Aorta (tissue), 5 donors: Measurements from ENCODE around the gene WDFY1. TPM values are rescaled to one million over a fixed set of nuclear protein-coding genes. Genes with fewer than 3 reads are reported as not detected.

ENCODE experiments used
- ATAC-seq: fragments of 200-7000 bp; cut with Tn5 transposase; one replicate; pipeline ENCODE4 v1.9.1; 2022; ENCODE audit warnings: moderate library complexity; ENCODE audit not compliant: low FRiP score
- DNase-seq, 2 donors: peaks; one replicate each; pipeline ENCODE4 v3.0.0-alpha.2; 2020
- H3K27ac ChIP-seq, 2 donors: one replicate each; pipeline ENCODE4 v1.5.1; 2013; ENCODE audit warnings: low read length in 2 of 2, mild to moderate bottlenecking in 2 of 2, moderate library complexity in 2 of 2, control low read depth in 1 of 2, inconsistent platforms in 1 of 2, low read depth in 1 of 2
- H3K27me3 ChIP-seq, 2 donors: one replicate each; pipeline ENCODE4 v1.6.1; 2013; ENCODE audit warnings: control low read depth in 1 of 2, low read length in 1 of 2, mild to moderate bottlenecking in 1 of 2, moderate library complexity in 1 of 2; ENCODE audit not compliant: insufficient read depth in 2 of 2, control insufficient read depth in 1 of 2
- H3K36me3 ChIP-seq, 2 donors: one replicate each; pipeline ENCODE4 v1.6.1; 2013; ENCODE audit warnings: control low read depth in 1 of 2, low read length in 1 of 2, mild to moderate bottlenecking in 1 of 2; ENCODE audit not compliant: insufficient read depth in 2 of 2, control insufficient read depth in 1 of 2
- H3K4me1 ChIP-seq, 2 donors: one replicate each; pipeline ENCODE4 v1.6.1; 2013; ENCODE audit warnings: low read length in 2 of 2, control low read depth in 1 of 2, mild to moderate bottlenecking in 1 of 2, moderate library complexity in 1 of 2; ENCODE audit not compliant: insufficient read depth in 2 of 2, control insufficient read depth in 1 of 2
- H3K4me3 ChIP-seq, 2 donors: one replicate each; pipeline ENCODE4 v1.5.1; 2013; ENCODE audit warnings: low read length in 2 of 2, control low read depth in 1 of 2, mild to moderate bottlenecking in 1 of 2
- H3K9me3 ChIP-seq: one replicate; pipeline ENCODE4 v1.6.1; 2013; ENCODE audit warnings: mild to moderate bottlenecking, low read length; ENCODE audit not compliant: control insufficient read depth
- WGBS, 2 donors: extraction: QIAGEN DNeasy Blood & Tissue Kit; methylation state at CpG; one replicate each; pipeline ENCODE4 v1.1.7; 2013; 5-methylcytosine and 5-hydroxymethylcytosine counted together
- intact Hi-C, 2 donors: fragments of 100-400 bp; cut with DNase I; formaldehyde crosslinking; loops; one replicate each; pipeline versions ENCODE4 v1.14.2 to v1.15.0; 2022
- polyA plus RNA-seq, 2 donors: library from polyadenylated mRNA; stranded (reverse); fragments of 200-250 nt; gene quantifications; one replicate each; pipeline ENCODE4 v1.2.3, GENCODE V29; 2013
- total RNA-seq, 2 donors: library from RNA; stranded (reverse); fragmentation: NEBNext Ultra II Directional; extraction: Animal tissue kit (Norgen Biotek cat#: 25700); gene quantifications; one replicate each; pipeline ENCODE4 v1.2.1, GENCODE V29; 2021
- donor health status: healthy with polysubstance abuse.
- donor health status: Bipolar disorder and iron deficiency.
- donor health status: DM: no; HTN: no; CAD: no.
- donor health status: DM: no; HTN: no; CAD: no.
- donor health status: DM: yes; HTN: yes; CAD: no.

WDFY1 gene
- total and polyA plus RNA-seq, 4 donors: 17.4 to 56.5 (median 37.1) TPM

- ATAC-seq (no peak), DNase-seq (no peak)
- WGBS, 2 donors: 87 to 97% methylated on average over 1 of the region's 1 CpG
- Histone ChIP-seq H3K36me3 (peaks cover 3 to 6% of the 10 kb centered on the region in 2 donors), H3K4me3 (no peak overlapping the region), H3K4me1 (no peaks in the 10 kb centered on the region), H3K27ac (no peak overlapping the region), H3K27me3 (no peaks in the 10 kb centered on the region), H3K9me3 (no peaks in the 10 kb centered on the region)
- intact Hi-C loops: no loop called here
Measured at GRCh38 chr2:223900531-223900930, 44.6 kb downstream of the WDFY1 start.

- intact Hi-C loops: no loop called here
- no peak overlapping the region for H3K27ac ChIP-seq
- H3K9me3 ChIP-seq: no peaks in the 10 kb centered on the region
- WGBS, 2 donors: 95 to 96% methylated on average over 6 of the region's 6 CpGs
- H3K4me1 ChIP-seq: no peaks in the 10 kb centered on the region
- DNase-seq (no peak), ATAC-seq (no peak)
- peaks cover 6 to 8% of the 10 kb centered on the region in 2 donors for H3K36me3 ChIP-seq
- no peak overlapping the region for H3K4me3 ChIP-seq
- H3K27me3 ChIP-seq: no peaks in the 10 kb centered on the region
Measured at GRCh38 chr2:223900066-223900465, 45.1 kb downstream of the WDFY1 start.

- Histone ChIP-seq H3K4me1 (no peaks in the 10 kb centered on the region), H3K36me3 (peaks cover 10 to 11% of the 10 kb centered on the region in 2 donors), H3K4me3 (no peak overlapping the region), H3K27me3 (no peaks in the 10 kb centered on the region), H3K27ac (no peak overlapping the region), H3K9me3 (no peaks in the 10 kb centered on the region)
- intact Hi-C loops: no loop called here
- ATAC-seq (no peak), DNase-seq (no peak)
- 94 to 95% methylated on average over 5 of the region's 5 CpGs for WGBS, 2 donors
Measured at GRCh38 chr2:223897669-223898330, 47.3 kb downstream of the WDFY1 start.

DNA sequence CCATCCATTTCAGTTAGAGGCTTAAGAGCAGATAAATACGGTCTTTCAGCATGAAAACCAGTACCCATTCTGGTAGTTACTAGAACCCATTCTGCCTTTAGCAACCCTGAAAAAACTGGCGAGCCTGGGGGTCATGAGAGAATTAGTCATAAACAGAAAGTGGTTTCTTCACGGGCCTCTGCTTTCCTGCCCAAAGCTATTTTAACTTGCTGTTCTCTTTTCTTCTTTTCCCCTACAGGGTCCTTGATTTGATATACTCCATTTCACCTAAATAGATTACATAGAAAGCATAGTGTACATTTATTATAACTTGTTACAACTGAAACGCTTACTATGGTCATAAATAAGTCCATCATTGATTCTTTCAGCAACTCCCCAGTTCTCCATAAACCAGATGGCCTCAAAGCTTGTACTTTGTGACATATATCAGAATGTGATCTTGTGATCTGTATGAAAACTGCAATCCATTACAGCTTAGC, 48.3 kb downstream of the WDFY1 start:
- WGBS, 2 donors: 61 to 66% methylated on average over 4 of the region's 4 CpGs
- Histone ChIP-seq H3K4me1 (no peaks in the 10 kb centered on the region), H3K36me3 (peaks cover 10 to 11% of the 10 kb centered on the region in 2 donors), H3K4me3 (no peak overlapping the region), H3K27me3 (no peaks in the 10 kb centered on the region), H3K27ac (no peak overlapping the region), H3K9me3 (no peaks in the 10 kb centered on the region)
- DNase-seq (no peak), ATAC-seq (no peak)
- intact Hi-C loops: no loop called here

- no peak overlapping the region for H3K4me3 ChIP-seq
- no peak for DNase-seq
- H3K9me3 ChIP-seq: no peaks in the 10 kb centered on the region
- no peak for ATAC-seq
- intact Hi-C loops: no loop called here
- no peak overlapping the region for H3K27ac ChIP-seq
- H3K4me1 ChIP-seq: no peaks in the 10 kb centered on the region
- H3K36me3 ChIP-seq: peaks cover 4 to 11% of the 10 kb centered on the region in 2 donors
- H3K27me3 ChIP-seq: no peaks in the 10 kb centered on the region
- WGBS, 2 donors: 68 to 87% methylated on average over 1 of the region's 1 CpG
Measured at GRCh38 chr2:223894968-223895367, 50.2 kb downstream of the WDFY1 start.

GRCh38 chr2:223894009-223894408, 51.1 kb downstream of the WDFY1 start:
- H3K4me1 ChIP-seq: no peaks in the 10 kb centered on the region
- ATAC-seq (no peak), DNase-seq (no peak)
- H3K4me3 ChIP-seq: no peak overlapping the region
- 93 to 95% methylated on average over 8 of the region's 8 CpGs for WGBS, 2 donors
- intact Hi-C loops: no loop called here
- no peak overlapping the region for H3K27ac ChIP-seq
- no peaks in the 10 kb centered on the region for H3K27me3 ChIP-seq
- H3K36me3 ChIP-seq: peaks cover 7 to 11% of the 10 kb centered on the region in 2 donors
- H3K9me3 ChIP-seq: no peaks in the 10 kb centered on the region

GRCh38 chr2:223890721-223891120, 54.4 kb downstream of the WDFY1 start:
- intact Hi-C loops: no loop called here
- H3K36me3 ChIP-seq: peaks cover 7% of the 10 kb centered on the region in 2 donors
- no peak for ATAC-seq
- no peak overlapping the region for H3K27ac ChIP-seq
- 69 to 70% methylated on average over 4 of the region's 4 CpGs for WGBS, 2 donors
- DNase-seq: no peak
- H3K4me1 ChIP-seq: no peaks in the 10 kb centered on the region
- H3K4me3 ChIP-seq: no peak overlapping the region
- no peaks in the 10 kb centered on the region for H3K9me3 ChIP-seq
- H3K27me3 ChIP-seq: no peaks in the 10 kb centered on the region

- no peak for DNase-seq
- Histone ChIP-seq H3K4me1 (no peaks in the 10 kb centered on the region), H3K9me3 (no peaks in the 10 kb centered on the region), H3K27me3 (no peaks in the 10 kb centered on the region), H3K36me3 (peaks cover 5 to 6% of the 10 kb centered on the region in 2 donors), H3K27ac (no peak overlapping the region), H3K4me3 (no peak overlapping the region)
- no peak for ATAC-seq
- 99% methylated on average over 3 of the region's 3 CpGs for WGBS, 2 donors
- intact Hi-C loops: no loop called here
Measured at GRCh38 chr2:223889229-223889628, 55.9 kb downstream of the WDFY1 start.

DNA sequence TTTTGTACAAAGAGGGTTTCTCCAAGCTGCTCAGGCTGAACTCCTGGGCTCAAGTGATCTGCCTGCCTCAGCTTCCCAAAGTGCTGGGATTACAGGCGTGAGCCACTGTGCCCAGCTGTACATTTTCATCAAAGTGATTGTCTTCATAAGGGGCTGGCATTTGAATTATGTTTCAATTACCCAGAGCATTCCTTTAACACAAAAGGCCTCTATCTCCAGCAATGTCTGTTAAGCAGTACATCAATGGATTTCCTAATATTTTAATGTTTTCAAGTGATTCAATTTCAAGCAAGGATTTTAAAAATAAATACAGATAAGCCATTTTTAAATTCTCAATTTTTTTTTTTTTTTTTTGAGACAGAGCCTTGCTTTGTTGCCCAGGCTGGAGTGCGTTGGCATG, 56.9 kb downstream of the WDFY1 start:
- Histone ChIP-seq H3K9me3 (no peaks in the 10 kb centered on the region), H3K4me3 (no peak overlapping the region), H3K27ac (no peak overlapping the region), H3K4me1 (no peaks in the 10 kb centered on the region), H3K36me3 (peaks cover 3% of the 10 kb centered on the region in 2 donors), H3K27me3 (no peaks in the 10 kb centered on the region)
- intact Hi-C loops: no loop called here
- DNase-seq (no peak), ATAC-seq (no peak)
- 97 to 98% methylated on average over 2 of the region's 2 CpGs for WGBS, 2 donors
